Natural killer cell (primary cell): ENCODE measurements around the gene SETD3. TPM values are rescaled to one million over a fixed set of nuclear protein-coding genes. Genes with fewer than 3 reads are reported as not detected.

ENCODE experiments used
- ATAC-seq, 3 donors: fragments of 150-1000 bp in 2 of 3; fragments of 200-7000 bp in 1 of 3; cut with Tn5 transposase; 1 replicate in 1 of 3; 2 replicates in 2 of 3; pipeline ENCODE4 v1.10.0; 2021; ENCODE audit warnings: mild to moderate bottlenecking in 2 of 3, moderate library complexity in 2 of 3
- DNase-seq, 2 donors: peaks; one replicate each; pipeline versions ENCODE4 v3.0.0 to v3.0.0-alpha.2; 2013 to 2021; ENCODE audit warnings: mixed read lengths in 1 of 2
- H3K27ac ChIP-seq: one replicate; pipeline ENCODE4 v1.5.1; 2013; ENCODE audit warnings: mild to moderate bottlenecking, low read length
- H3K27me3 ChIP-seq: one replicate; pipeline ENCODE4 v1.6.1; 2013; ENCODE audit warnings: low read length; ENCODE audit not compliant: control insufficient read depth, insufficient read depth
- H3K36me3 ChIP-seq: one replicate; pipeline ENCODE4 v1.6.1; 2013; ENCODE audit warnings: low read length; ENCODE audit not compliant: control insufficient read depth, insufficient read depth
- H3K4me1 ChIP-seq: one replicate; pipeline ENCODE4 v1.6.1; 2013; ENCODE audit warnings: low read length; ENCODE audit not compliant: control insufficient read depth, insufficient read depth
- H3K4me3 ChIP-seq: one replicate; pipeline ENCODE4 v1.5.1; 2013; ENCODE audit warnings: low read length
- H3K9me3 ChIP-seq: one replicate; pipeline ENCODE4 v1.6.1; 2013; ENCODE audit warnings: low read length; ENCODE audit not compliant: control insufficient read depth, insufficient read depth
- H3K27ac Mint-ChIP-seq, 2 donors: one replicate each; pipeline ENCODE4 v1.8.0; 2022; ENCODE audit warnings: mild to moderate bottlenecking in 2 of 2, mixed read lengths in 2 of 2, moderate library complexity in 1 of 2
- H3K27me3 Mint-ChIP-seq, 2 donors: one replicate each; pipeline ENCODE4 v1.8.0; 2022; ENCODE audit warnings: low read depth in 2 of 2, mixed read lengths in 2 of 2
- H3K36me3 Mint-ChIP-seq: one replicate; pipeline ENCODE4 v1.8.0; 2022; ENCODE audit warnings: mixed read lengths
- H3K4me1 Mint-ChIP-seq, 2 donors: one replicate each; pipeline ENCODE4 v1.8.0; 2022; ENCODE audit warnings: mixed read lengths in 2 of 2
- H3K4me3 Mint-ChIP-seq: one replicate; pipeline ENCODE4 v1.8.0; 2022; ENCODE audit warnings: mild to moderate bottlenecking, moderate library complexity, mixed read lengths
- H3K9me3 Mint-ChIP-seq, 2 donors: one replicate each; pipeline ENCODE4 v1.8.0; 2022; ENCODE audit warnings: mixed read lengths in 2 of 2
- WGBS: methylation state at CpG from one replicate; pipeline ENCODE4 v1.1.7; 2013; ENCODE audit warnings: missing lambda C conversion rate; ENCODE audit not compliant: insufficient coverage; 5-methylcytosine and 5-hydroxymethylcytosine counted together
- intact Hi-C: fragments of 100-400 bp; cut with micrococcal nuclease; formaldehyde crosslinking; loops from one replicate; pipeline ENCODE4 v1.14.2; 2022
- total RNA-seq, 4 donors: library from RNA; stranded (reverse); fragments of 120-200 nt in 1 of 4; gene quantifications; one replicate each; pipeline versions ENCODE4 v1.2.3 to v1.2.4, GENCODE V29; 2013 to 2022
- TF ChIP-seq, protein P1 (sequence below): fragments of 200-600 bp; IDR thresholded peaks from one replicate; pipeline ENCODE4 v1.8.0; 2022; ENCODE audit warnings: antibody characterized with exemption

Gene SETD3
- total RNA-seq, 3 donors from 2014 or later (not counting 1 experiment from before 2014, with no cell fraction given) = 111 to 160 (median 137) TPM

DNA sequence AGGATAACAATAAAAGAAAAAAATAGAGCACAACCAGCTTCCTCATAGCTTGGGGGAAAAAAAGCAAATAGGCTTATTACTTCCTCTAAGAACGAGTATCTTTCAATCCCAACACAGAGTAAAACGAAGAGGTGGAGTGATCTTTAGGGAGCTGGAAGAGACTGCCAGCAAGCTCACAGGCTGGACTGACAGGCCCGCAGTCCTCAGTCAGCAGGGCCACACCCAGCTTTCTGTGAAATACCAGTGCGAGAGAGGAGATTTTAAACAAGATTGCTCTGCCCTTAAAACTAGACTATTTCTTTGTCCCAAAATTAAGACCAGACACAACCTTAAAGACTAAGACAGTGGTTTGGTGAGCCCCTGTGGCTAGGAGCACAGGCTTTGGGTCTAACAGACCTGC is 32.9 kb downstream of the SETD3 start:
- DNase-seq (no peak), ATAC-seq (no peak)
- Histone ChIP-seq H3K4me1 (peaks cover 27% of the 10 kb centered on the region), H3K4me3 (no peak overlapping the region), H3K9me3 (no peaks in the 10 kb centered on the region), H3K27ac (peak overlapping the region; percentile 36), H3K36me3 (peaks cover 36% of the 10 kb centered on the region), H3K27me3 (no peaks in the 10 kb centered on the region)
- H3K27me3 Mint-ChIP-seq = no peaks in the 10 kb centered on the region
- intact Hi-C loops = no loop called here
- H3K27ac Mint-ChIP-seq = peak overlapping the region; percentile 91 to 94
- 79% methylated on average over 3 of the region's 4 CpGs for WGBS
- H3K4me3 Mint-ChIP-seq = peak overlapping the region; percentile 88
- H3K4me1 Mint-ChIP-seq = peaks cover 48 to 73% of the 10 kb centered on the region in 2 donors
- TF ChIP-seq, protein P1, sequence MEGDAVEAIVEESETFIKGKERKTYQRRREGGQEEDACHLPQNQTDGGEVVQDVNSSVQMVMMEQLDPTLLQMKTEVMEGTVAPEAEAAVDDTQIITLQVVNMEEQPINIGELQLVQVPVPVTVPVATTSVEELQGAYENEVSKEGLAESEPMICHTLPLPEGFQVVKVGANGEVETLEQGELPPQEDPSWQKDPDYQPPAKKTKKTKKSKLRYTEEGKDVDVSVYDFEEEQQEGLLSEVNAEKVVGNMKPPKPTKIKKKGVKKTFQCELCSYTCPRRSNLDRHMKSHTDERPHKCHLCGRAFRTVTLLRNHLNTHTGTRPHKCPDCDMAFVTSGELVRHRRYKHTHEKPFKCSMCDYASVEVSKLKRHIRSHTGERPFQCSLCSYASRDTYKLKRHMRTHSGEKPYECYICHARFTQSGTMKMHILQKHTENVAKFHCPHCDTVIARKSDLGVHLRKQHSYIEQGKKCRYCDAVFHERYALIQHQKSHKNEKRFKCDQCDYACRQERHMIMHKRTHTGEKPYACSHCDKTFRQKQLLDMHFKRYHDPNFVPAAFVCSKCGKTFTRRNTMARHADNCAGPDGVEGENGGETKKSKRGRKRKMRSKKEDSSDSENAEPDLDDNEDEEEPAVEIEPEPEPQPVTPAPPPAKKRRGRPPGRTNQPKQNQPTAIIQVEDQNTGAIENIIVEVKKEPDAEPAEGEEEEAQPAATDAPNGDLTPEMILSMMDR = no peak
- peaks cover 26% of the 10 kb centered on the region for H3K36me3 Mint-ChIP-seq
- H3K9me3 Mint-ChIP-seq = no peaks in the 10 kb centered on the region

DNA sequence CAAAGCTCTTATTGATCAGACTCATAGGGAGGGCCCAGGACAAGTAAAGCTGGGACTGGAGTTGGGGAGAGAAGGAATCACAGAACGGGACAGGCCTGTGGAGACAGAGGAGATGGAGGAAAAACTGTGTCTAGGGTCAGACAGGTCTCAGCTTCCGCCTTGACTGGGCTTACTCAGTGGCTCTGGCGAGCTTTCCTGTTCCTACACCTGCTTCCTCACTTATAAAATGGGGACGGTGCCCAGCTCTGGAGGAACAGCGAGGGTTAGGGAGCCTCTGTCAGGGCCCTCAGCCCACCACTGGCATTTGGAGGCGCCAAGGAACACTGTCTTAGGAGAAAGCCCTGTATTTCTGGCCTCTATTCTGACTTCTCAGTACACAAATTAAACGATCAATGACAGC is 34.7 kb downstream of the SETD3 start:
- Histone ChIP-seq H3K36me3 (peaks cover 37% of the 10 kb centered on the region), H3K4me3 (no peak overlapping the region), H3K27me3 (no peaks in the 10 kb centered on the region), H3K9me3 (no peaks in the 10 kb centered on the region), H3K27ac (no peak overlapping the region), H3K4me1 (peaks cover 31% of the 10 kb centered on the region)
- H3K4me1 Mint-ChIP-seq = peaks cover 57 to 76% of the 10 kb centered on the region in 2 donors
- intact Hi-C loops = no loop called here
- ATAC-seq = no peak
- H3K4me3 Mint-ChIP-seq = peak overlapping the region; percentile 41
- no peak for DNase-seq
- H3K27ac Mint-ChIP-seq = peak overlapping the region; percentile 49 to 94
- no peaks in the 10 kb centered on the region for H3K9me3 Mint-ChIP-seq
- peaks cover 26% of the 10 kb centered on the region for H3K36me3 Mint-ChIP-seq
- no peaks in the 10 kb centered on the region for H3K27me3 Mint-ChIP-seq
- TF ChIP-seq, protein P1 = no peak
- 93% methylated on average over 6 of the region's 7 CpGs for WGBS

DNA sequence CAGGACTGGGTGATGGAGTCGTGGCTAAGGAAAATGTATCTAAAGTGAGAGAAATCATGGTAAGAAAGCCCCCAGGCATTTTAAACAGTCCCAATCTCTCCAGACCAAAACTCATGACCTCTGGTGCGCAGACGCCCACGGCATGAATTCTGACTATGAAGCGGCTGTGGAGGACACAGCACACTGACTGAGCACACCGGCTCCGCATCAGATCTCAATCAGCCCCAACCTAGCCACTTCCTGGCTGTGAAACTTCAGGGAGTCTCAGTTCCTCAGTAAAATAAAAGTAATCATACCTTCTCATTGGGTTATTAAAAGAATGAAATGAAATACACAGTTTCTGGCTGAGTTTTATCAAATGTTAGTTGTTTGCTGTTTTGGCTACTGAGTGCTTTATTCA is 38.7 kb downstream of the SETD3 start:
- peak in 1 of 3 donors; percentile 70 for ATAC-seq
- intact Hi-C loops = no loop called here
- H3K27me3 ChIP-seq = no peaks in the 10 kb centered on the region
- H3K4me1 ChIP-seq = peaks cover 39% of the 10 kb centered on the region
- Mint-ChIP-seq H3K36me3 (peaks cover 19% of the 10 kb centered on the region), H3K4me1 (peaks cover 53 to 78% of the 10 kb centered on the region in 2 donors), H3K27me3 (no peaks in the 10 kb centered on the region), H3K4me3 (peak overlapping the region; percentile 79), H3K27ac (peak overlapping the region; percentile 81 to 90), H3K9me3 (no peaks in the 10 kb centered on the region)
- H3K36me3 ChIP-seq = peaks cover 28% of the 10 kb centered on the region
- peak overlapping the region; percentile 17 for H3K27ac ChIP-seq
- 40% methylated on average over 7 of the region's 7 CpGs for WGBS
- no peak for DNase-seq
- H3K4me3 ChIP-seq = no peak overlapping the region
- no peaks in the 10 kb centered on the region for H3K9me3 ChIP-seq
- TF ChIP-seq, protein P1 = no peak
